Thyroid gland (tissue), 4 donors: ENCODE measurements around the gene FARP2. TPM values are rescaled to one million over a fixed set of nuclear protein-coding genes. Genes with fewer than 3 reads are reported as not detected.
"Not testable (repeated sequence)": the region's sequence is repeated elsewhere in the genome, so short reads cannot be mapped to it uniquely, and the experiment has no call there.

Experiments
- DNase-seq, 2 donors: peaks; one replicate each; pipeline ENCODE4 v3.0.0-alpha.2; 2019
- H3K27ac ChIP-seq, 3 donors: fragments of 200-600 bp; sonication (generic); 1 replicate in 2 of 3; 2 replicates in 1 of 3; pipeline ENCODE4 v1.5.1; 2016 to 2019; ENCODE audit warnings: mild to moderate bottlenecking in 1 of 3, moderate library complexity in 1 of 3
- H3K27me3 ChIP-seq: fragments of 200-600 bp; sonication (generic); one replicate; pipeline ENCODE4 v1.5.1; 2019
- H3K36me3 ChIP-seq, 2 donors: fragments of 200-600 bp; sonication (generic); one replicate each; pipeline ENCODE4 v1.5.1; 2016 to 2019
- H3K4me1 ChIP-seq, 2 donors: fragments of 200-600 bp; sonication (generic); one replicate each; pipeline ENCODE4 v1.5.1; 2017 to 2019
- H3K4me3 ChIP-seq, 3 donors: fragments of 200-600 bp; sonication (generic); replicated peaks in 1 of 3; 1 replicate in 2 of 3; 2 replicates in 1 of 3; pipeline ENCODE4 v1.5.1; 2016; ENCODE audit warnings: mild to moderate bottlenecking in 1 of 3
- H3K9me3 ChIP-seq: fragments of 200-600 bp; sonication (generic); one replicate; pipeline ENCODE4 v1.5.1; 2017
- POLR2A ChIP-seq, 2 donors: fragments of 450-650 bp; IDR thresholded peaks; one replicate each; pipeline ENCODE4 v1.6.1; 2017; ENCODE audit warnings: antibody characterized with exemption in 2 of 2, mild to moderate bottlenecking in 2 of 2, moderate library complexity in 1 of 2
- whole genome bisulfite sequencing, 2 donors: methylation state at CpG; one replicate each; pipeline ENCODE4 v1.1.5; 2017; 5-methylcytosine and 5-hydroxymethylcytosine counted together
- intact Hi-C: fragments of 100-400 bp; cut with DNase I; formaldehyde crosslinking; loops from one replicate; pipeline ENCODE4 v1.15.1; 2023
- total RNA-seq, 4 donors: library from RNA; depleted of rRNA; stranded (reverse); fragments of >200 nt; gene quantifications; one replicate each; pipeline ENCODE4 v1.2.3, GENCODE V29; 2016
- TF ChIP-seq, protein P1 (sequence below), 6 experiments: fragments of 200-600 bp in 3 of 6; fragments of 450-650 bp in 3 of 6; sonication (generic) in 3 of 6; IDR thresholded peaks; one replicate each; pipeline ENCODE4 v1.5.1; 2016 to 2019; ENCODE audit warnings: antibody characterized with exemption in 6 of 6, mild to moderate bottlenecking in 2 of 6, inconsistent platforms in 1 of 6, moderate library complexity in 1 of 6

FARP2 gene
- total RNA-seq, 4 donors from 2014 or later: 16.9 to 24.1 (median 20.3) TPM

DNA sequence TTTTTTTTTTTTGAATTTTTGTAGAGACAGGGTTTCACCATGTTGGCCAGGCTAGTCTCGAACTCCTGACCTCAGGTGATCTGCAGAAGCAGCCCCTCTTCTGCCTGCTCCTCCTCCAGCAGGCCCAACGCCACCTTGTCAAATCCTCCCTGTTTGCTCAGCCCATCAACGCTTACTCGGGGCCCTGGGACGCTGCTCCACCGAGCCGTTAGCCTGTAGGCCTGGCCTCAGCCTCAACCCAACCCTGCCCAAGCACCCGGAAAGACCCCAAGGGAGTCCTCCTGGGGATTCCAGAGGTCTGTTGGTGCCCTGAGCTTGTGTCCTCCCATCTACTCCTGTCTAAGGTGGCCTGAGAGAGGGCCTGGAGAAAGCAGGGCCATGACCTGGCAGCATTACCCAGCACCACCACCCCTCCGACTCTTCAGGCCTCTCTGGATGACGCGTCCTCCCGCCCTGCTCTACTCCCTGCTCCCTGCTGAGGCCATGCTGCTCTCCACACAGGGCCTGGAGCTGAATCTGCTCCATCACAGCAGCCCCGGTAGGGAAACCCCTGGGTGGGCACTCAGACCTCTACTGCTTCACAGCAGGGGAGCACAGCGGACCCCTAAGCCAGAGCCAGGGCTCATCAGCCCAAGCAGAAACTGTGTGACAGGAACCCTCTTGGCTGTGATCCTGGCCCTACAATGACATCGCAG lies 149.1 kb downstream of the FARP2 start:
- Histone ChIP-seq H3K27ac (no peak overlapping the region), H3K4me3 (no peak overlapping the region), H3K9me3 (no peaks in the 10 kb centered on the region), H3K4me1 (peaks cover 34 to 50% of the 10 kb centered on the region in 2 donors), H3K27me3 (no peaks in the 10 kb centered on the region), H3K36me3 (no peaks in the 10 kb centered on the region)
- DNase-seq: no peak
- TF ChIP-seq POLR2A (IDR thresholded peaks at IDR 0.05): no peak
- TF ChIP-seq, protein P1, sequence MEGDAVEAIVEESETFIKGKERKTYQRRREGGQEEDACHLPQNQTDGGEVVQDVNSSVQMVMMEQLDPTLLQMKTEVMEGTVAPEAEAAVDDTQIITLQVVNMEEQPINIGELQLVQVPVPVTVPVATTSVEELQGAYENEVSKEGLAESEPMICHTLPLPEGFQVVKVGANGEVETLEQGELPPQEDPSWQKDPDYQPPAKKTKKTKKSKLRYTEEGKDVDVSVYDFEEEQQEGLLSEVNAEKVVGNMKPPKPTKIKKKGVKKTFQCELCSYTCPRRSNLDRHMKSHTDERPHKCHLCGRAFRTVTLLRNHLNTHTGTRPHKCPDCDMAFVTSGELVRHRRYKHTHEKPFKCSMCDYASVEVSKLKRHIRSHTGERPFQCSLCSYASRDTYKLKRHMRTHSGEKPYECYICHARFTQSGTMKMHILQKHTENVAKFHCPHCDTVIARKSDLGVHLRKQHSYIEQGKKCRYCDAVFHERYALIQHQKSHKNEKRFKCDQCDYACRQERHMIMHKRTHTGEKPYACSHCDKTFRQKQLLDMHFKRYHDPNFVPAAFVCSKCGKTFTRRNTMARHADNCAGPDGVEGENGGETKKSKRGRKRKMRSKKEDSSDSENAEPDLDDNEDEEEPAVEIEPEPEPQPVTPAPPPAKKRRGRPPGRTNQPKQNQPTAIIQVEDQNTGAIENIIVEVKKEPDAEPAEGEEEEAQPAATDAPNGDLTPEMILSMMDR (IDR thresholded peaks at IDR 0.05): no peak
- intact Hi-C loops: loop anchor here (5.0 to 10.0 kb wide), 2 partner anchors 148 to 190 kb away; partner anchors contain the start of gene FARP2
- WGBS, 2 donors: 82 to 85% methylated on average over 11 to 13 of the region's 15 CpGs

DNA sequence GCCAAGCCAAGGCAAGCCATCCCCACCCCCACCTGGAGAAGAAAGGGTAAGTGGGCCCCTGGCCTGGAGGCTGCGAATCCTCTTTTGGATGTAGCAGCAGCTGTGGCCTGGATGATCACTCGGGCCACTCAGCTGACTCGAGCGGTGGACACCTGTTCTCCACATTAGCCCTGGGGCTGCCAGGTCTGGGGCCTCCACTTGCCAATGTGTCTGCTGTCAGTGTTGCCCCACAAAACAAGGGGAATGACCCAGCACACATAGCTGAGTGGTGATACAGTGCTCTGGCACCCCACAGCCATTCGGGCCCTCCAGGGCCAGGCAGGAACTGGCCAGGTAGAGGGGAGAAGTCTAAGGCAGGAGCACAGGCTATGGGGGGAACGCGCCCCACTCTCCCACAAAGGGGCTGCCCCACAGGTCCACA lies 149.7 kb downstream of the FARP2 start:
- no peak overlapping the region for H3K27ac ChIP-seq
- H3K27me3 ChIP-seq: no peaks in the 10 kb centered on the region
- H3K4me3 ChIP-seq: no peak overlapping the region
- H3K9me3 ChIP-seq: no peaks in the 10 kb centered on the region
- TF ChIP-seq, protein P1 (IDR thresholded peaks at IDR 0.05): no peak
- TF ChIP-seq POLR2A (IDR thresholded peaks at IDR 0.05): no peak
- DNase-seq: no peak
- H3K4me1 ChIP-seq: peaks cover 30 to 46% of the 10 kb centered on the region in 2 donors
- intact Hi-C loops: loop anchor here (5.0 to 10.0 kb wide), 2 partner anchors 148 to 189 kb away; partner anchors contain the start of gene FARP2
- 87 to 90% methylated on average over 2 to 6 of the region's 7 CpGs for WGBS, 2 donors
- H3K36me3 ChIP-seq: no peaks in the 10 kb centered on the region

DNA sequence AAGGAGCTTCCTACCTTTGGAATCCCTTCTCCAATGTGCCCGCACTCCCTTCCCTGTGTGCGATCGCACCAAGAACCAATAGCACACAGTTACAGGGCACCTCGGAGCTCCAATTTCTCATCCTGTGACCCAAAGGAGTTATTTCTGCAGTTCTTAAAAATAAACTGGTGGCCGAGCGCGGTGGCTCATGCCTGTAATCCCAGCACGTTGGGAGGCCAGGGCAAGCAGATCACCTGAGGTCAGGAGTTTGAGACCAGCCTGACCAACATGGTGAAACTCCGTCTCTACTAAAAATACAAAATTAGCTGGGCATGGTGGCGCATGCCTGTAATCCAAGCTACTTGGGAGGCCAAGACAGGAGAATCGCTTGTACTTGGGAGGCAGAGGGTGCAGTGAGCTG lies 150.2 kb downstream of the FARP2 start:
- intact Hi-C loops: loop anchor here (5.0 to 10.0 kb wide), 2 partner anchors 149 to 188 kb away; partner anchors contain the start of gene FARP2

DNA sequence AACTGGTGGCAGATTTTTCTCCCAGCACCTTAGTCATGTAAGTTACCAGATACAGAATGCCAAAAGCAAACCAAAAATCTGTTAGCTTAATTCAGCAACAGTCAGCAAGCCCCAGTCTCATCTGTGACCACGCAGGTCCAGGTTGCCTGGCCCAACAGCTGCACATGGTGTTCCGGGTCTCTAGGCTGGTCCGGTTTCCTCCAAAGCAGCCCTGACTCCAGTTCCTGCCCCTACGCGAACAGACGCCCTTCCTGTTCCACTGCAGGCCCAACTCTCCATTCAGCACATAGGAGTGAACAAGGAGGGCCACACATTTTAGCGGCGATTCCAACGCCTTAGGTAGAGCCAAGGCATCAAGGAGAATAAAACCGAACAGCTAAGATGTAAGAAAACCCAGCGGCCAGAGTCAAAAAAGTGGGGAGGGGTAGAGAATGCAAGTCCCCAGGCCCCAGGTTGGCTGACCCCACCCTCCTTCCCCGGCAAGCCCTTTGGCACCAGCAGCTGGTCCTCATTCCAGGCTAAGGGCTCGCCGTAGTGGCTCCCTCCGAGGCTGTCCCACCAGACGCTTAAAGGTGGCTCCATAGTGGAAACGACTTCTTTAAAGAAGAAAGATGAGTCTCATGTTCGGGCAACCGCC lies 150.8 kb downstream of the FARP2 start:
- TF ChIP-seq POLR2A (IDR thresholded peaks at IDR 0.05): no peak
- TF ChIP-seq, protein P1 (IDR thresholded peaks at IDR 0.05): no peak
- Histone ChIP-seq H3K36me3 (no peaks in the 10 kb centered on the region), H3K27ac (no peak overlapping the region), H3K4me1 (peaks cover 23 to 35% of the 10 kb centered on the region in 2 donors), H3K9me3 (no peaks in the 10 kb centered on the region), H3K4me3 (peak overlapping the region in 2 of 3 donors; percentile 60 to 87), H3K27me3 (no peaks in the 10 kb centered on the region)
- WGBS, 2 donors: 43 to 54% methylated on average over 17 to 19 of the region's 19 CpGs
- intact Hi-C loops: loop anchor here (5.0 to 10.0 kb wide), 2 partner anchors 150 to 188 kb away; partner anchors contain the start of gene FARP2
- no peak for DNase-seq

More for the DNA sequence above, 150.2 kb downstream of the FARP2 start:
- WGBS, 2 donors: 95 to 96% methylated on average over 11 of the region's 11 CpGs
- H3K9me3 ChIP-seq, H3K36me3 ChIP-seq, H3K27ac ChIP-seq, H3K4me3 ChIP-seq, DNase-seq, H3K27me3 ChIP-seq: not testable (repeated sequence)
- peaks cover 26 to 41% of the 10 kb centered on the region in 2 donors for H3K4me1 ChIP-seq

DNA sequence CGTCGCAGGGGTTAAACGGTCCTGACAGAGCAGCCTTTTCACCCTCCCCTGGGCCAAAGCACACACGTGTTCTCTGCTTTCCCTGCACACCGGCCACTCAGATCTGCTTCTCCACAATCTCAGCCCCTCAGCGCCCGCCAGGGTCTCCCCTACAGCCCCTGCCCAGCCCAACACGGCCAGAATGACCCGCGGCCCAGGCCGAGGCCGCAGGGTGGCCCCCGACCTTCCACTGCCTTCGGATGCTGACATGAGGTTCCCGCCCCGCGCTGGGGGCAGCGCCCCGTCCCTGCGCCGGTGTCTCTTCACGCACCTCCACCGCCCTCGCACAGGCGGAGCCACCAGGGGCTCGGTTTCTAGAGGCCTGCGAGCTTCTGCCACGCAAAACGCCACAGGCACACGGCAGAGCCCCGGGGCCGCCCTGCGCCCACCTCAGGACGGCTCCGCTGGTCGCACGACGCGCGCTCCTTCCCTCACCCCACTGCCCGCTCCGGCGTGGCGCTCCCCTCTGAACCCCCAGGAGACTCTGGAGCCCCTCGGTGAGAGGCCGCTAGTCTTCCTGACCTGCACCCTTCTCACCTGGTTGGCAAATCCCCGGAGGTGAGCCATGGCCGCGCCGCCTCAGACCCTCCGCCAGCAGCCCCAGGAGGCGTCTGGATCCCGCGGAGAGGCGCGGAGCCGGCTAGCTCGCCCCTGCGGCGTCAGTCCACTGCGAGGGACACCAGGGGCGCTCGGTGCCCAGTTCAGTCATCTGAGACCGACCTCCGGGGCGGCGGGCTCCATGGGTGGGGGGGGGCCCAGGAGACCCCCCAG lies 151.6 kb downstream of the FARP2 start:
- peak; percentile 53 to 59 for DNase-seq
- Histone ChIP-seq H3K27me3 (no peaks in the 10 kb centered on the region), H3K4me1 (peaks cover 23 to 35% of the 10 kb centered on the region in 2 donors), H3K27ac (peak overlapping the region; percentile 69 to 95 (median 73)), H3K4me3 (peak overlapping the region; percentile 60 to 87 (median 87)), H3K9me3 (no peaks in the 10 kb centered on the region), H3K36me3 (no peaks in the 10 kb centered on the region)
- 0 to 1% methylated on average over 13 to 38 of the region's 67 CpGs for WGBS, 2 donors
- TF ChIP-seq POLR2A (IDR thresholded peaks at IDR 0.05): no peak
- TF ChIP-seq, protein P1 (IDR thresholded peaks at IDR 0.05): peak in 3 of 6 experiments; percentile 9 to 34 (median 16)
- intact Hi-C loops: loop anchor here (5.0 to 10.0 kb wide), 2 partner anchors 150 to 187 kb away; partner anchors contain the start of gene FARP2
